HG02763 (cell line): ENCODE data around the gene NAALADL2.
"Not testable (repeated sequence)": the region's sequence is repeated elsewhere in the genome, so short reads cannot be mapped to it uniquely, and the experiment has no call there.

Experiments used
- ATAC-seq: cut with Tn5 transposase; IDR thresholded peaks from one replicate; pipeline ENCODE4 v1.9.1; 2021; ENCODE audit warnings: mild to moderate bottlenecking, moderate library complexity; ENCODE audit not compliant: unreplicated experiment

Gene NAALADL2

DNA sequence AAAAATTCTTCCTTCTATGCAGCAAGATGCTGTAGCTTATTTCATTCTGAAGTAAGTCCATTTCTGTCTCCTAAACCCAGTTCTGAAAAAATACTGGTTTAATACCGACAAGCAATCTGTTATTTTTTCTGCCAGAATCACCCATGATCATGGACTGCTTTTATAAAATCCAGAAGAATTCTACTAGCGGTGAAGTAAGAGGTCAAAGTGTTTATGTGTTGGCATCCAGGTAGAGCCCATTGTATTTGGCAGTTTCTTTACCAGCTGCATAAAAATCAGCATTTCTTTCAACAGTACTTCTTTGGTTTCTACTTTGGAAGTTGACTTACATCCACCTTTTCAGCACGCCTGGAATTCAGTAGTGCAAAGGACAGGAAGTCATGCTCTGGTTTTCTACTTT, 484.8 kb downstream of the NAALADL2 start:
- no peak for ATAC-seq

- no peak for ATAC-seq
These were observed 487.6 kb downstream of the NAALADL2 start for GRCh38 chr3:175346573-175347356.

- ATAC-seq, result no peak
These were observed 490.0 kb downstream of the NAALADL2 start for GRCh38 chr3:175349168-175349567.

DNA sequence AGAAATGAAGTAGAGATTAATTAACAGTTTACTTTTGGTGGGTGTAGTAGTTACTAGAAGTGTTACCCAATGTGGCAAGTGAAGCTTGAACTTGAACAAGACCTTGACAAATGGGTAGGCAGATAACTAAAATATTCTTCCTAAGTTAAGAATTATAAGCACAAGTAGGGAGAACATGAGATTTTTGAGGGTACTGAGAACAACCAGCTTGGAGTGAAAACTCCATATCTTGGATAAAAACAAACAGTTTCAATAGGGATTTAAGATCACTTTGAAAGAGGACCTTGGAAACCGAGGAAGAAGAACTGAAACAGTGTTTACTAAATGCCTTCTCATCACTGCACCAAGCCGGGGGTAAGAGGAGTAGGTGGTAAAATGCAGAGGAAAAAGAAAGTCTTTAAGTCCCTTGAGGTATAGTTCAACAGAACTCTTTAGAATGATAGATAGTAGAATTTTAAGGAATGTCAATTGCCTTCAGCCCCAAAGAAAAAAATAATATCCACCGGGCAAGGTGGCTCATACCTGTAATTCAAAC, 496.7 kb downstream of the NAALADL2 start:
- no peak for ATAC-seq

GRCh38 chr3:175356899-175357324, 497.8 kb downstream of the NAALADL2 start:
- ATAC-seq, result no peak

DNA sequence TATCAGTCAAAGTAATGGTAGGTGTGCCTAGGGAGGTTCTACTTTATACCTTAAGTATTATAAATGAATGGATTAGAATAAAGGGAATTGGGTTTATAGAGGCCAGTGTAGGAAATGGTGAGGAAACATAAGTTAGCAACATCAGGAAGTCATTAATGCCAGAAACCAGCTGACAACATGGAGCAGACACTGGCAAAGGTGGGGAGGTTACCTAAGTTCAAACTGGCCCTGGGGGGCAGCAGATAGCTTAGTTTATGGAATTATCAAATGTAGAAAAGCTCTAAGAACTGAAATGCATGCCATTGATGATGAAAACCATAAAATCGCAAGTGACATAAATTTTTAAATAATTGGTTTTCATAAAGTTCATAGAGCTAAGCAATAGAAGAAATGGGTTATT, 498.6 kb downstream of the NAALADL2 start:
- no peak for ATAC-seq

- ATAC-seq, result no peak
These were observed 499.8 kb downstream of the NAALADL2 start for GRCh38 chr3:175358935-175359334.

GRCh38 chr3:175370426-175370825, 511.3 kb downstream of the NAALADL2 start:
- not testable (repeated sequence) for ATAC-seq

DNA sequence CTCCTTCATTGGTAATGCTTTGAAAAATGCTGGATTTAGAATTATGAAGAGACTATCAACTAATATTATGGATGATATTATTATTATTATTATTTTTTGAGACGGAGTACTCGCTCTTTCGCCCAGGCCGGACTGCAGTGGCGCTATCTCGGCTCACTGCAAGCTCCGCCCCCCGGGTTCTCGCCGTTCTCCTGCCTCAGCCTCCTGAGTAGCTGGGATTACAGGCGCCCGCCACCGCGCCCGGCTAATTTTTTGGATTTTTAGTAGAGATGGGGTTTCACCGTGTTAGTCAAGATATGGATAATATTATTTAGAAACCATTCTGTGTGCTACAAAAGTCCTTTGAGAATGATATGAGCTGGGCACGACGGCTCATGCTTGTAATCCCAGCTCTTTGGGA, 512.1 kb downstream of the NAALADL2 start:
- ATAC-seq, result not testable (repeated sequence)

DNA sequence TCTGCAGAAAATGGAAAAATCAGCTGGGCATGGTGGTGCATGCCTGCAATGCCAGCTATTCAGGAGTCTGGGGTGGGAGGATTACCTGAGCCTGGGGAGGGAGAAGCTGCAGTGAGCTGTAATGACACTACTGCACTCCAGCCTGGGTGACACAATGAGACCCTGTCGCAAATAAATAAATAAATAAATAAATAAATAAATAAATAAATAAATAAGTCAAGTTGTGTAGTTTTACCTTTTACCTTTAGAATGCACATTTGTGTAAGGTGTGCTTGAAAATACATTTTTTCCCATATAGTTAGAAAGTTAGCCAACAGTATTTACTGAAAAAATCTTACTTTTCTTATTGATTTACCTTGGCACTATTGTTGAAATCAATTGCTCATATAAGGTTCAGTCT, 515.6 kb downstream of the NAALADL2 start:
- no peak for ATAC-seq

- no peak for ATAC-seq
These were observed 519.2 kb downstream of the NAALADL2 start for GRCh38 chr3:175378348-175378747.

DNA sequence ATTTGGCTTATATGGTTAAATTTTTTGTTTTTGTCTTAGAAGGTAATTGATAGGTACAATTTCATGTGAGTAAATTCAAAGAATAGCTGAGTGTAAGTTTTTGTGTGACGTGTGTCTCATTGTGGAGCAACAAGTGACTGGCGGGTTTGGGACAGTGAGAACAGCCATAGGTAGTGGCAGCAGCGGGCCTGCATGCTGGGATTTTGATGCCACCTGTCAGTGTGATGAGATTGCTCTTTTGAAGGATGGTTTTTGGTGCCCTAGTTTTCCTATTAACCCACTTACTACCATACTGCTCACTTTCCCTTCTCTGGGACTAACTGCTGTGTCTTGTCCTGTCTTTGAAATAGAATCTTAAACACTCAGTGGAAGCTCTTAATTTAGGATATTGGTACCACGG, 522.6 kb downstream of the NAALADL2 start:
- ATAC-seq, result no peak

GRCh38 chr3:175383371-175383770, 524.2 kb downstream of the NAALADL2 start:
- ATAC-seq, result no peak

- no peak for ATAC-seq
These were observed 524.7 kb downstream of the NAALADL2 start for GRCh38 chr3:175383813-175384212.

DNA sequence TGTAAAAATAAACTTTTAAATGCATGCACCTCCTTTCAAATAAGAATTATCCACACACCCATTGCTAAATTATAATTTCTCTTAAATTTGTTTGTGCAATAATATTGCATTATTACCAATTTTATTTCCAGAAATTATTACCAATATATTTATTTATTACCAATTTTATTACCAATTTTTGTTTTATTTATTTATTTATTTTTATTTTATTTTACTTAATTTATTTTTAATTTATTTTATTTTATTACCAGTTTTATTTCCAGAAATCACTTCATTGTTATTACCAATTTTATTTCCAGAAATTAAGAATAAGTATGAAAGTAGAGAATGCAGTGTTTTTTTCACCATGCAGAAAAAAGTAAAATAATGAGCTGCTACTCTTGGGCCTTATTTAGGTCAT, 525.4 kb downstream of the NAALADL2 start:
- ATAC-seq, result no peak

DNA sequence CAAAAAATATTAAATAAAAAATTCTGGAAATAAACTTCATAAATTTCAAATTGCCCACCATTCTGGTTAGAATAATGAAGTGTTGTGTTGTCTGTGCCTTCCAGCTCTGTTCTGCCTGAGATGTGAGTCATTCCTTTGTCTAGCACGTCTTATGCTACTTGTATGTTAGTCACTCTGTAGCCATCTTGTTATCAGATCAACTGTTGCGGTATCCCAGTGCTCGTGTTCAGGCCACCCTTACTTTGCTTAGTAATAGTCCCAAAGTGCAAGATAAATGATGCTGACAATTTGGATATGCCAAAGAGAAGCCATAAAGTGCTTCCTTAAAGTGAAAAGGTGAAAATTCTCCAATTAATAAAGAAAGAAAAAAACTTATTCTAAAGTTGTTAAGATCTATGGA, 527.5 kb downstream of the NAALADL2 start:
- ATAC-seq, result no peak

DNA sequence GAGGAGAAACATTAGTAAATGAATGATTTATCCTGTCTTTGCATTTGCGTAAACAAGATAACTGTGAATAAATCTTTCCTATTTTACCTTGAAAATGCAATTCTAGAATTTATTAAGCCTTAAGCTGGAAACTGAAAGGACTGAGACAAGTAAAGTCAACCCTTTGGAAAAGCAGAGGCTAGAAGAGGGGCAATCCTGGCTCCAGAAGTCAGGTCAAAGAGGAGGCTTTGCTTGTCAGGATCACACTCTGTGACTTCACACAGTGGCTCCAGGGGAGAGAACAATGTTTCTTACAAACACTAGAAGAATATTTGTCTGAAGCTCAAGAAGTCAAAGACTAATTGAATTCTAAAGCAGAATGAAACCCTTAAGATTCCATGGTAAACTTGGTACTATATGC, 530.4 kb downstream of the NAALADL2 start:
- ATAC-seq, result no peak

DNA sequence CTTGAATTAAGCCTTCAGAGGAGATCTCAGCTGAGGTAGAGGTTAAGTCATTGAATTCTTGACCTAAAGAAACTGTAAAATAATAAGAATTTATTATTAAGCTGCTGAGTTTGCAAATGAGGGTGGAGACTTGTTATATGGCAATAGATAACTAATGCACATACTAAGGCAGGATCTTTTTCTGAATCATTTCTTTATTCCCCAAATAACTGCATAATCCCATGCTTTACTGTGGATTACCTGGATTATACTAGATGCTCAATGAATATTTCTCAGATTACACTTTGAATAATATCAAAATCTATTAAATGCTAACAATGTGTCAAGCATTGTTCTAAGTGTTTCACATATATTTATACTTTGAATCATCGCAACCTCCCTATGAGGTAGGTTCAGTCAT, 532.5 kb downstream of the NAALADL2 start:
- ATAC-seq, result no peak

GRCh38 chr3:175392653-175393052, 533.5 kb downstream of the NAALADL2 start:
- ATAC-seq, result no peak

DNA sequence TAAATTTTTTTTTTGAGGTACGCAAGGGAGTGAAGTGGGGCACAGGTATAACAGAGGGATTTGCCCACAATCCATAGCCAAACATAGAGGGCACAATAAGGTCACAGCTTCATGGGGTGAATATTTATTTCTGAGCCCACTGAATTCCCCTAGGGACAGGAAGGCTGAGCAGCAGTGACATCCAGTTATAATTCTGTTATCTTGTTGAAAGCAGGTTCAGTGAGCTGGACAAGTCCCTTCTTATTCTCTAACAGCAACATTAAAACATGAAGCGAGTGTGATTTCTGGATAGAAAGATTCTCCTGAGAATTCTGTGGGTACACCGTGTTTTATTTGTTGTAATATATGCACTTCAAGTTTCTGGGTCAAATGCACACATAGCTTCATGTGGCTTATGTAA, 538.2 kb downstream of the NAALADL2 start:
- no peak for ATAC-seq

GRCh38 chr3:175398676-175399075, 539.5 kb downstream of the NAALADL2 start:
- ATAC-seq, result no peak

DNA sequence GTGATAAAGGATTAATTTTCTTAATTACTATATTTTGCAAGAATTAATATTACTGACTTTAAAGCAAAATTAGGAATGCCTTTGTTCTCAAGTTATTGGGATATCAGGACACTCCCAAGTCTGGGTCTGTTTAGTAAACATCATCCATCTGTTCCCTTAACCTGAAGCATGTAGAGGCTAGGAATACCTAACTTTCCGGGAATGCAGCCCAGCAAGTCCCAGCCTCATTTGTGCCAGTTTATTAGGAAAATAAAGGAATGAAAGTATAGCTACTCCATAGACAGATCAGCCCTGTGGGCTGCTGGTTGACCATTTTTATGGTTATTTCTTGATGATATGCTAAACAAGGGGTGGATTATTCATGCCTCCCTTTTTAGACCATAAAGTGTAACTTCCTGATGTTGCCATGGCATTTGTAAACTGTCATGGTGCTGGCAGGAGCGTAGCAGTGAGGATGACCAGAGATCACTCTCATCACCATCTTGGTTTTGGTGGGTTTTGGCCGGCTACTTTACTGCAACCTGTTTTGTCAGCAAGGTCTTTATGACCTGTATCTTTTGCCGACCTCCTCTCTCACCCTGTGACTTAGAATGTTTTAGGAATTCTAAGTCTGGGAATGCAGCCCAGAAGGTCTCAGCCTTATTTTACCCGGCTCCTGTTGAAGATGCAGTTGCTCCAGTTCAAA, 540.2 kb downstream of the NAALADL2 start:
- ATAC-seq, result no peak
